GM19455 (cell line): ENCODE results near the gene PPM1L.

Source experiments
- ATAC-seq: cut with Tn5 transposase; IDR thresholded peaks from one replicate; pipeline ENCODE4 v1.9.1; 2021; ENCODE audit not compliant: unreplicated experiment

Gene PPM1L

DNA sequence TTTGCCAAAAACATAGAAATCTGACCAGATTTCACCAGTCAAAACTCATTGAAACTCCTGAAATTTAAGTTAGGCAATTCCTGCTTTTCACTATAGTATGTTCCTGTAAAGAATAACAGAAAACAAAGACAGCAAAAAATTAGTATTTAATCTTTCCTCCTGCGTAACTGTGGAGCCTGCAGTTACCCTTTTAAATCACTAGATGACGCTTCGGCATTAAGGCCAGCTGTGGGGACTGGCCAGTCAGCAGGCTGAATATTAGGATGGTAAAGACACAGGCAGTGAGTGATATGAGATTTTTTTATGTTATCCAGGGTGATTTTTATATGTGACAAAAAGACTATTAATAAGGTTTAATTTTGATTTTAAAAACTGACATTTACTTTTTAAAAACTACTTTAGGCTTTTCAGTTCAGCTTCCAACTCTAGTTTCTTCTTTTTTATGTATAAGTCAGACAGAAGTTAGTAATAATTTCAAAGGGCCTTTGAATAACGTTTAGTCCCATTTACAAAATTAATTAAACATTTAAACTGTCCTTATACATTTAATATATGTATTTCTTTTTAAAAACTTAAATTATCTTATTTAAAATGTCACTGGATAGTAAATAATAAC, 165.1 kb downstream of the PPM1L start:
- ATAC-seq = no peak

DNA sequence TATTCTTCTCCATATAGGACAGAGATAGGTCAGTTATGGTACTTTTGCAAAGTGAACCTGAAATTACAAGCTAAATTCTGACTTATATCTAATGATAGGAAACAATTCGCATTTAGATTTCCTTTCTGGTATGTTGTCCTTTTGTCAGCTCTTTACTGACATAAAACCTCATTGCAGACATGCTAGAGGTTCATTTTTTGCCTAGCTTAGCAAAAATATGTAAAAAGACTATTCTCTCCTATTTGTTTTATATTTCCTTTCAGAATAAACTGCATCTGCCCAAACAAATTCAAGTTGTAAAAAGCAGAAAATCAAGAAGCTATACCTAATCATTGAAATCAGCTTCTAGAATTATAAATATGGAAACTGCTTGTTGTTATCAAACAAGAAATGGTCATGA, 168.7 kb downstream of the PPM1L start:
- no peak for ATAC-seq

DNA sequence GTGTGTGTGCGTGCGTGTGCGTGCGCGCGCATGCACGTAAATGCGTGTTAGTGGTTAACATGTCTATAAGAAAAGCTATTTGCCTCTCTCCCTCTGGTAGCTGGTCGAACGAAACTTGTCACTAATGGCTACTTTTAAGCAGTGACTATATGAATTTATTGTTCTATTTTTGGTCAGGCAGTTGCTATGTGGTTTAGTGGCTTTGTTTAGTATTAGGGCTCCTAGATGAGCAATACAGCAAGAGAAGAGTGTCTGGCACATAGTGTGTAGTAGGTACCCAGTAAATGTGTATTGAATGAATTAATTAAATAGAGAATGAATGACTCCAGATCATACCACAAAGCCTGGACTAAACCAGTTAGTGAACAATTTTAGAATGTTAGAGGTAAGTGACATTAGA, 171.6 kb downstream of the PPM1L start:
- ATAC-seq = no peak

DNA sequence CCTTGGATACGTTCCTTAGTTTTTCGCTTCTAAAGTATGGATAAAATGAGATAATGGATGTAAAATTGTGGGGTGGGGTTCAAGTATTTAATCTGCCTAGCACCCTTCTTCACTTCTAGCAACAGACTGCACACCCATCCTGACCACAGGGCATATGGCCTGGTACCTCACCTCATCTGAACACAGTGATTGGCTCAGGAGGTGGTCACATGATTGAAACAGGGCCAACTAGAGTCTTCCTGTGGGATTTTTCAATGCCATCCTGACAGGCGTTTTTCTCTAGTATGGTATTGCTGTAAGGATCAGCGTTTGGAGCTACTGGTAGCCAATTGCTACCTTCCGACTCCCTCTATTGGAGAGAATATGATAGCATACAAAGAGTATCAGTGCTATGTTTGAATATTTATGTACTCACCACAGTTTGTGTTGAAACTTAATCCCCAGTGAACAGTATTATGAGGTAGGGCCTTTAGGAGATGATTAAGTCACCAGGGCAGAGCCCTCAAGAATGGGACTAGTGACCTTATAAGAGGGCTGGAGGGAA, 172.2 kb downstream of the PPM1L start:
- ATAC-seq = no peak

DNA sequence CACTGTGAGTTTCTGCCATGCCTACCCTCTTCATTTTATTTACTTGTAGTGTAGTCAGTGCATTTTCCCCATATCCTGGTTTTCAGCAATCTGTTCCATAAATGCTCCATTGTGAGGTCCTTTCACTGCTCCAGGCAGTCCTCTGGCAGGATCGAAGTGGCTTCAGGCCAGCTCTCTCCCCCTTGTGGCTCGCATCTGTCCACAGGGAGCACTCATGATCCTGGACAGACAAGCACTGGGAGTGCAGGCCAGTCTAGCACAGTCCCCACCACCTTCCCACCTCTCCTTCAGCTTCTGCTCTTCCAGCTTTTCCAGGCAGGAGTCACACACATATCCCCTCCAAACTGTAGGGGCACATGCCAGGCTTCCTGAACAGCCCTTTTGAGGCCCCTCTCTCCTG, 173.6 kb downstream of the PPM1L start:
- no peak for ATAC-seq

DNA sequence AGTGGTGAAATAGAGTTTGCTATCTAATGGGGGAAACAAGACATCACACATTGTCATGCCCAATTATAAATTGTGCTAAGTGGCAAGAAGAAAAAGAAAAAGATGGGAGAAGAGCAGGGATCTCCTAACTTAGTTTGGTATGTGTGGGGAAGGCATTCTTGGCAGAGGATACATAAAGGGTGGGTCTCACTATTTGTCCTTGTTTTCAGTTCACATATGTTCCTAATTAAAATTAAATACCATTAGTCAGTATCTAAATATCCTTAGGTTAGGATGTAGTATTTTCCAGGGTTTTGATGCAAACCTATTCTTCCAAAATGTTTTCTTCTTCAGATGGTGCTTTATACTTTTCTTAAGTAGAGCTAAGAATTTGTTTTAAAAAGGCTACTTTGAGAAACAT, 175.4 kb downstream of the PPM1L start:
- ATAC-seq = no peak

DNA sequence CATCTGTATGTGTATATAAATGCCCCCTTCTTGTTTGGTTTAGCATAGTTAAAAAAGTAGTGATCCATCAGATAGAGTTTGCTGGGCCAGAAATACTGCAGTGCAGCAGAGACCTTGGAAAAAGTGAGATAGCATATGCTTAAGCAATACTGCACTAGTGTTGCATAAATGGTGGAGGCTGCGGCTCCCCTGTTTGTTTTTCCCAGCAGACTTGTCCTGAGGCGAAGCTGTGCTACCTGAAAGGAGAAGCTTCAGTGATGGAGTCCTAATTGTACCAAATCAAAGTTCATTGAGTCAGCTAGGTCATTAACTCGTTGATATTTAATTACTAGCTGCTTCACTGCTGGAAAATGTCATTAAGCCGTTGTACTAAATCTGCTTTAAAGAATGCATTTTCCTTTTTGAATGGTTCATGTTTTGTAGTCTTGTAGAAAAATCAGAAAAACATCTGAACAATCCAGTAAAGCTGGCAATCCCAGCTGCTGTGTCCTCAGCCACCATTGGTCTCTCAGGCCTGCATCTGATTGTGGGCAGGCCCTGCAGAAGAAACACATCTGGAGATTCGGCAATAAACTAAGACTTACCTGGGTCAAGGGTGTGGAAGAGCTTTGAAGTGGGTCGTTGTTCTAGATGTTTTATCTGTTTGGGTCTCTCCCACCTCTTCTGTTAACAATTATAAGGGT, 179.5 kb downstream of the PPM1L start:
- ATAC-seq = no peak

DNA sequence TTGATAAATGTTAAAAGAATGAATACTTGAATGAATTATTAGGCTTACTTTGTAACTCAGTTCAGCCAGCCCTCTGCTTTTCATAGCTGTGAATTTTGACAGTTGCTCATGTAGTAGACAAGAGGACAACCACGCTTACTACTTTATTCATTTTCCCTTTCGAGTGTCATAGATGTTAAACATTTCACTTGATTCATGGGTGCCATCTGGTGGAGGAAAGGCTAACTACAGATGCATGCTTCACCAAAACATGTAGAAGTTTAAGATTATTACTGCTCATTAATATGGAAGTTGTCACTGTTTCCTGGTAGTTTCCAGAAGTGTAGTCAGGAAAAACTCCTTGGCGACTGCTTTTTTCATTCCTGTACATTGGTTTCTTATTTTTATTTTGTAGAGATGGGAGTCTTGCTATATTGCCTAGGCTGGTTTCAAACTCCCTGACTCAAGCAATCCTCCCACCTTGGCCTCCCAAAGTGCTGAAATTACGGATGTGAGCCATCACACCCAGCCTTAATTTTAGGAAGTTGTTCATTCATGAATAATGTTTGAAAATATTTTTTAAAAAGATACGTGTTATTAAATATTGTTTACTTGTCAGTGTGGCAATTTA, 186.0 kb downstream of the PPM1L start:
- peak; percentile 93 for ATAC-seq

DNA sequence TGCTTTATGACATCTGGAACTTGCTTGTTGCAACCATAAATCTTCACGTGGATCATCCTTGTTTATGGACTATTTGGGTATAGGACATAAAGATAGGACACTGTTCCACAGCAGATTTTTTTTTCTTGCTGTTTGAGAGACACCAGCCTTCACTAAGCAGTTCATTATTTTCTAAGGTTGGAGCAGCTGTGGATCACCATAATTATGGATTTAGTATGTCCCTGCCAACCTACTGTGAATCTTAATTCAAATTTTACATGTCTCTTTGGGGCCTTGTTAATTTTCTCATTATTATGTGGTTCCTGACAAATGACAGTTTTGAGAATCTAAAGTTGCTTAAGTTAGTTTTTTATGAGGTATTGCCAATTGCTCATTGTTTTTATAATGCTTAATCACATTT, 188.0 kb downstream of the PPM1L start:
- no peak for ATAC-seq

DNA sequence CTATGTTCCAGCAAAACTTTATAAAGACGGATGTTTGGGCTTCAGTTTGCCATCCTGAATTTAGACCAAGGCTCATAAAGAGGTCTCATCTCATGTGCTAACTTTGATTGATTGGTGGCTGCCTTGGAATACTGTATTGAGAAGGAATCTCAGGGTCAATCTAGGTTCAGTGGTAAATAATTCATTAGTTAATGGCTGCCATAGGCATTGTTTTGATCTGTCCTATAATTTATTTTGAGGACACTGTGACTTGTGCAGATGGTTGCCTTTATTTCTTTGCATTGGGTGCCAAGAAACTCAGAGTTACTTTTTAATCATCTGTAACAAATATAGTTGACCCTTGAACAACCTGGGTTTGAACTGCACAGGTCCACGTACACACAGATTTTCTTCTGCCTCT, 189.3 kb downstream of the PPM1L start:
- no peak for ATAC-seq

DNA sequence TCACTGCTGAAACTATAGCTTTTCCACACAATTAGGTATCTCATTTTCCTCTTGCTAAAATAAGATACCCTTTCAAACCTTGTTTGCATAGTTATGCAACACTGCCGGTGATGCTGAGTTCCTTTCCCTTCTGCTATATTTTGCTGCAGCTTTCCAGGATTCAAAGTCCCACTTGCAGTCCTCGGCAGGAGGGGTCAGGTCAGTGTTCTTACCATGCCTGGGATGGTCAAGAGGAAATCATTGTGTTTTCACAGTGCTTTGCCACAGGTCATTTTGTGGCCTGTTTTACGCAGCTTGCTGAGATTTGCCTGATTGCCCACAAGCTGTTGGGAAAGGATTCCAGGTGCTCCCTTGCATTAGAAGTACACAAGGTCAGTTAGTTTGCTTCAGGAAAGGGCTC, 192.2 kb downstream of the PPM1L start:
- no peak for ATAC-seq

DNA sequence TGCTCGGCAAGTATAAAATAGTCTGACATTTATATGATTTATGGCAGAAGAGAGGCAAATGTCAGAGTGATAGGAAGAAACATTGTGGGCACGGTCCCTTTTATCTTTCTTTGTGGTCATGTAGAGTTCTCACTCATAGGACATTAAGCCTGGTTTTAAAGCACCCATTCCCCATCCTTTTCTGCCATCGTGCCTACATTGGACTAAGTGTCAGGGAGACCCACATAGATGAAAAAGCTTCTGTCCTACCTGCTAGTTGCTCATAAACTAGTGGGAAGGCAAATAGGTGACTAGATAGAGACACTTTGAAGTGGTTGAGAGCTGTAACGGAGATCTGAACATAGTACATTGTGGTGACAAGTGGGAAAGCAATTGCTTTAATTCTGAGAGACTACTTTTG, 193.4 kb downstream of the PPM1L start:
- no peak for ATAC-seq

DNA sequence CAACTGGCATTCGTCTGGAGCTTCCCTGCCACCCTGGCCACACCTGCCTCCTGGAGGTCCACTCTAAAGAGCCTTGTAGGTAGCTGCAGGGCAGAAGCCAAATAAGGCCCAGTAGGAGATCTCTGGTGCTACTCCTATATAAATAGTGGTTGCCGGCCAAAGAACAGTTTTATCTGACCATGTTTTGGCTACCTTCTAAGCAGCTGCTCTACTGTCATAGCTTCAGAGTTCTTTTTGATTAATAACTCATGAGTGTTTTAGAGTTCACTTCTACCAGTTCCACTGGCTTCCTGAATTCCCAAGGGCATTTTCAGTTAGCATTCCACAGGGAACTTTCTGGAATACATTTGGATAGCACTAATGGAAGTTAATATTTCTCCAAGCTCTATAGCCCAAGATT, 194.5 kb downstream of the PPM1L start:
- ATAC-seq = no peak

DNA sequence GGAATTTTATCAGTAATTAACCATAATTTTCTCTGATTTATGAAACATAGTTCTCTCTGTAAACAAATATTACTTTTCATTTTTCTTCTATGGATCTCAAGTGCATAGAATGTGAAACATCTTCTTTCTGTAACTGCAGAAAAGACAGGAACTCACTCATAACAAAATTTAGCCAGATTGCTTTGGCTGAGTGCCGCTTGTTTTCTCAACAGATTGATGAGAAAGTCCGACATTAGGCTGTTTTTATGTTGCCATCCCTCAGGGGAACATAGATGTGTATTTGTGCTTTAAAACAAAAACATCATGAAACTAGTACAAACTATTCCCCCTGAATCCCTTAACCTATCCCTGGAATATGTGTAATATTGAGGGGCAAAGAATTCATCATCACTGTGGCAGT, 194.9 kb downstream of the PPM1L start:
- ATAC-seq = no peak

DNA sequence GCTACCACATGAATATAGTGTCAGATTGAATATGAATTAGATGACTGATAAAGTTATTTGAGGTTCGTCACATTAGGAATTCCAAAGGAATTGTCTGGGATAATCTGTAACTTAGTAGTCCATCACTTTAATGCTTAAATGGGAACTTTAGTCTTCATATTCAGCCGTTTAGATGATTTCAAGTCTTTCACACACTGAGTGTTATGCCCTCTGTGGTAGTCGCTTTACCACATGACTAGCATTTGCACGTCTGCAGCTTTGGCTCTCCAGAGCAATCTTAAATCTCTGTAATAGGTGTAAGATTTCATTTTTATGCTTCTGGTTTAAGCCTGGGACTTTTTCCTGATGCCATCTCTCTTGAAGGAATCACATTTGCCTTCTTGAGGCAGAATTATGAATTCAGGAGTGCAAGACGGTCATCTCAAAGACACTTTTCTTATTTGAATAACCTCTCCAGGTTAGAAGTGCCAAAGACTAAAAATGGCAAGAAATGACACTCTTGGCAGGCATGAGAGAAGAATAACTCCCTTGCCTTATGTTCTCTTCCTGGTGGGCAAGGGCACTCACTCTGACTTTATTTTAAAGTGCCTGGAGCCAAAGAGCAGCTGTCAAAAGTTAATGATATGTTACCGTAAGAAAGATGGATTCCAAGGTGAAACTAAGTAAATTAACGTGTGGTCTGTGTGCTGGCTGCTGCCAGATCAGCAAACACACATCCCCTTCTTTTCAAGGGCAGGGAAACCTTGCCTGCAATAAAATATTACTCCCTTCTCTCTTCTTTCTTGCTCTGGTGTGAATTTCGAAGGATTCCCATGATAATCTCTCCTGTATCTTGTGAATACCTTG, 195.8 kb downstream of the PPM1L start:
- ATAC-seq = no peak

DNA sequence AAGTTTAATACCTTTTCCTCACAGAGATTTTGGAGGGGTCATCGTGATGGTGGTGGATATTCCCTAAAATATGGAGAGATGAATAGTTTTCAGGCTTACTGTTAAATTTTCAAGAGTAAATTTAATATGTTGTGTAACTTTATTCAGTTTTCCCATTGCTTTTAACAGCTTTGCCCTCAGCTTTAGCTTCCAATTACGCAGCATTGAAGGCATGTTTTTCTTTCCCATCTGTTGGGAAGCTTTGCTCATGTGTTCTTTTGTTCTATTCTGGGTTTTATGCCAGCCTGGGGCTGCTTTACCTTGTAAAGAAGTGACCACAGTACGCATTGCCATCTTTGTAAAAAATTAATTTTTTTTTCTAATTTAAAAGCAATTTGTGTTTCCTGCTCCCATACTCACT, 197.7 kb downstream of the PPM1L start:
- no peak for ATAC-seq

DNA sequence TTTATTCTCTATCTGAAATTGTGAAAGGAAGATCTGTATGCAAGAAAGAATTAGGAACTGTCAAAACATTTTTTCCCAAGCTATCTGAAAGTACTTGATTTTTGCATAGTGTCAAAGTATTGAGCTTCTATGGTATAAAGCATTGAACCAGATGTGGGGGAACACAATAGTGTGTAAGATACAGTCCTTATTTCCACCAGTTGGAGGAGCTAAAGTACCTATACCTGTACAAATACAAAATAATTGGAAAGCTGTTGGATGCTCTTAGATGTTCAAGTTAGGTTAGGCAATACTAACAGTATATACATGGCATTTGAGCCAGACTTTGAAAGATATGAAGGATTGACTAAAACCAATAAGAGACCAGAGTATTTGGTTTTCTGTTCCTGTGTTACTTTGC, 200.8 kb downstream of the PPM1L start:
- peak; percentile 85 for ATAC-seq

DNA sequence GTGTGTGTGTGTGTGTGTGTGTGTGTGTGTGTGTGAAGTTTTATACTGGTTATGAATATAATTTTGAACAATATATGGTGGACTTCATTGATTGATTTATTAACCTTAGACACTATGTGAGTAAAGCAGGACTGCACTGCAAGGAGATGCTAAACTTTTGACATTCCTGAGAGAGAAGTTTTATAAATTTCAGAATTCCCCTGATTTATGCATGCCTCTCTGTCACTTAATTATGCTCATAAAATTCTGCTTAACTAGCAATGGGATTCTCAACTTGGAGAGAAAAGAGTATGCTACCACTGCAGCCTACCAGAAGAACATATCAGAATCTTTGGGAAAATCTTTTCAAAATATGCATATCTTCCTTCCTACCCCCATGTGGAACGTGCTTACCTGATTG, 204.5 kb downstream of the PPM1L start:
- no peak for ATAC-seq

DNA sequence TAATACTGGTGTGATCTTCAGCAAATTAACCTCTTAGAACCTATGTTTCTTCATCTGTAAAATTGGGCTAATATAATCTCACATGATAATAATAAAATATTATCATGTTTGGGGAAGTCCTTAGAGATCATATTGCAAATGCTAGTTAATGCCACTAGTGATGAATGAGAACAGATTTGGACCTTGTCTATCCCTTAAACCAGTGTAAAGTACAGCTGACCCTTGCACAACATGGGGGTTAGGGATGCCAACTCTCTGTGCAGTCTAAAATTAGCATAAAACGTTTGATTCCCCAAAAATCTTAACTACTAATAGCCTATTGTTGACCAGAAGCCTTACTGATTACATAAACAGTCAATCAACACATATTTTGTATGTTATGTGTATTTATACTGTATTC, 207.9 kb downstream of the PPM1L start:
- no peak for ATAC-seq

DNA sequence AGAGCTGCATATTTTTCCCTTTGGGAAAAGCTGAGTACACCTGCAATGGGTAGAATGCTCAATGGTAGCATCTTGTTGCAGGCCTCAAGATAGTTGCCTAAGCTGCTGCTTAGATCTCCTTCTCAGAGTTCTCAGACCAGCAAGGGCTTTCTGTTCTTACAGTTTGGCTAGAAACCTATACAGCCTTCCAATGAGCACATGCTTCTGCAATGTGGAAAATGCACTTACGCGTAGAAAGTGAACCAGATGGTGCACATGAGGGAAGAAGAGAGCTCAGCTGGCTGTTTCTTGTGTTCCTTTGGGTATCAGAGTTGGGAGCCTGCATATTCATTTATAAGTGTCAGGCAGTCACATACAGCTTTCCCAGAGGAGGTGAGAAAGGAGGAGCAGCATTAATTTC, 212.7 kb downstream of the PPM1L start:
- ATAC-seq = no peak

DNA sequence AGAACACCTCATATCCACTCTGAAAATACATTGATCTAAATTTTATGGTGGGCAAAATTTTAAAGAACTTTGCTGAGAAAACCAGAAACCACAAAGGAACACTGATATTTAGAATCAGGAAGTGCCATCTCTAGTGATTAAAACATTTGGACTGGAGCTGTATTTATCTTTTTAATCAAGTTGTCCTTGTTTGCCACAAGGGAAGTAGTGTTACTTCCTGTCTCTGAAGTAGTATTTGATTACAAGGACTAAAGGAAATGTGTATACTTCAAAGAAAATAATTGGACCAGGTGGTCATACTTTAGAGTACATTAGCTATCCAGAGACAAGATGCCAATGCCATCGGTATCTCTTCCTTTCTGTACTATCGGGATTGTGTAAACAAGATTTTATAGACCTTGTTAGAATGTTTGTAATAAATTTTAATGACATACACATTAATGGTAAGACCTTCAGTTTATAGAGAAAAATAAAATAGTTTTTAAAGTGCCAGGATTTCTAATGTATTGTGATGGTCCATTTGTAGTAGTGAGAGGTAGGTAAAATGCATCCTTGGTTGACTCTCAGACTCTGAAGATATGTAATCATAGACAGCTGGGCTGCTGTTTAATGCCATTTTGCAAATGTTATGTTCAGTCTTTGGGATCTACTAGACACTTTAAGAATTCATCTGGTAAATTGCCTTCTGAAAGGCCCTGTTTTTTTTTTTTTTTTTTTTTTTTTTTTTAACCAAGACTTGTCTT, 217.2 kb downstream of the PPM1L start:
- ATAC-seq = no peak
